Left hindlimb (tissue), 1 donor: ENCODE data around the gene NMD3.
"Not testable (repeated sequence)": the region's sequence is repeated elsewhere in the genome, so short reads cannot be mapped to it uniquely, and the experiment has no call there.

Experiments
- DNase-seq: peaks from one replicate; pipeline ENCODE4 v3.0.0-alpha.2; 2018

NMD3 gene

DNA sequence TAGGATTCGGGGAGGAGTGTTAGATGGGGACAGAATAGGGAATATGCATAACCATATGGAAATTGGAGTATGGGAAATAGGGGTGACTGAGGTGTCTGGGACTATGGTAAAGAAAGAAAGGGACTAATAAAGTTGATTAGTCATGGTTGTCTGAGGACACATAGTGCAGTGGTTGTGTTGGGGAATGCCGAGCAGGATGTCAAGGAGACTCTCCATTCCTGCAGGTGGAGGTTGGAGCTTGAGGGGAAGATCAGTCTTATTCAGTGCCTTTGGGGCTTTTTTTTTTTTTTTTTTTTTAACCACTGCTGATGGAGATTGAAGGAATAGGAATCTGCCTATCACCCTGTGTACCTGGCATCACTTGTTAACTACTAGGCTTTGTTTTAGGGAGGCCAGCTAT, 10.8 kb downstream of the NMD3 start:
- DNase-seq, result no peak

DNA sequence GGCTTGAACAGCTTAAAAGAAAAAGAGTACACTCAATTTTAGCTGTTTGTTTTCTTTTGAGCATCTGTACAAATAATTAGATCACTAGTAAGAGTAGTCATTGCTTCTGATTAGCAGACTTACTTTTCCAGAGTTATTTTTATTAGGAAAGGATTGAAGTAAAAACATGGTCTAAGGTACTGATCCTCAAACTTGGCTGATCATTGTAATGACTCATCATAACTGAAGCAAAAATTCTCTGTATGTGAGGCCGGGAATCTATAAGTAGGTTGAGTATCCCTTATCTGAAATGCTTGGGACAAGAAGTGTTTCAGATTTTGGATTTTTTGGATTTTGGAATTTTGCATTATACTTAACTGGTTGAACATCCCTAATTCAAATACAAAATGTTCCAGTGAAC, 12.4 kb downstream of the NMD3 start:
- no peak for DNase-seq

- DNase-seq, result no peak
These were observed 15.1 kb downstream of the NMD3 start for GRCh38 chr3:161236240-161236639.

- no peak for DNase-seq
These were observed 18.6 kb downstream of the NMD3 start for GRCh38 chr3:161239700-161240099.

- no peak for DNase-seq
These were observed 23.4 kb downstream of the NMD3 start for GRCh38 chr3:161244538-161244937.

DNA sequence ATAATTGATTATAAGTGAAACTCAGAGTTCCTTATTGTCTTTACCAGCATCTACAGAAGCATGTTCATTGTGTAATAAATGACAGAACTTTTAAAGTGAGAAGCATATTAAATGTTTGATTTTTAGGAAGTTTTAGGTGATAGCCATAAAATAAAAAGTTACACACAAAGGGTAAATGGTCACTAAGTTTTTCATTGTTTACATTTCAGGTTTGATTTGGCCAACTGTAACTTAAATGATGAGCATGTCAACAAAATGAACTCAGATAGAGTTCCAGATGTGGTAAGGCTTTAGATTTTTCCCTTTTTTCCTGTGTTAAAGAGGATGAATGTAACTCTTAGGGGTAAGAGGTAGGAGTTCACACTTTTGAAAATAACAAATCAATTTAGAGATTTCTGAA, 25.9 kb downstream of the NMD3 start:
- DNase-seq, result no peak

DNA sequence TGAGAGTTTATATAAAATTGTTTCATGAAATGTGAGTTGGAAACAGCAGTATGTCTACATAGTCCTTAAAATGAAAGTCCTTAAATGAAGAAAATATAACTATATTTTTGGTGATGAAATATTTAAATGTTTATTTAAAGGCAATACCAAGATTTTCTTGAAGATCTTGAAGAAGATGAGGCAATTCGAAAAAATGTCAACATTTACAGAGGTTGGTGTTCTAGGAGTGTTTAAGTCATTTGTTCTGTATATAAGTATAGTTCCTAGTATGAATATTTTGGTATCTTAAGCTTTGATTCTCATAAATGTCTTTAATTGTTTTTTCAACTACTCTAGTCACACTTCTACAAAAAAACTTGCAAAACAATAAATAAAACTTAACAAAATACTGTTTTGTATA, 29.0 kb downstream of the NMD3 start:
- DNase-seq, result no peak

GRCh38 chr3:161251716-161252115, 30.6 kb downstream of the NMD3 start:
- no peak for DNase-seq

DNA sequence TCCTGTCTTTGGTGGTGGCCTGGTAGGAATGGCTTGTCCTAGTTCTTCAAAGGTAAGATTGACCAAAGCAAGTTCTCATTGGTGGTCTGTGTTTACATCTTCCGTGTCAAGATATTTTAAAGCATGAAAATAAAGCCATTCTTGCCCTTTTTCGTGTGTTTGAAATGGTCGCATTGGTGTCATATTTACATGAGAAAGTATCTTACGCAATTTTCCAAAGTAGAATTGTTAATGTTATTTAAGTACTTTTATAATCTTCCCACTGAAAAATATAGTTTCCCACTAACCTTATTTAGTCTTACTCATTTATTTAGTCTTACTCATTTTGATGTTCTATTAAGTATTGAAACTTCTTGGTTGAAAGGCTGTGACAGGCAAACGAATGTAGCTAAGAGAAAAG, 31.0 kb downstream of the NMD3 start:
- DNase-seq, result no peak

GRCh38 chr3:161253711-161254110, 32.6 kb downstream of the NMD3 start:
- DNase-seq, result no peak

DNA sequence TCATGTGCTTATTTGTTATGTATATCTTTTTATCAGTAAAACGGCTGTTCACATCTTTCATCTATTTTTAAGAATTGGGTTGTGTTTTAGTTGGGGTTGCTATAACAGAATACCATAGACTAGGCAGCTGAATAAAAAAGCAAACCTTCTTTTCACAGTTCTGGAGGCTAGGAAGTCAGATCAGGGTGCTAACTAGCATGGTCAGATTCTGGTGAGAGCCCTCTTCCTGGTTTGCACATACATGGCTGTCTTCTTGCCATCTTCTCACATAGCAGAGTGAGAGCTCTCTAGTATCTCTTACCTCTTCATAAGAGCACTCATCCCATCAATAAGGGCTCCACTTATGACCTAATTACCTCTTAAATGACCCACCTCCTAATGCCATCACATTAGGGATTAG, 33.8 kb downstream of the NMD3 start:
- DNase-seq, result no peak

DNA sequence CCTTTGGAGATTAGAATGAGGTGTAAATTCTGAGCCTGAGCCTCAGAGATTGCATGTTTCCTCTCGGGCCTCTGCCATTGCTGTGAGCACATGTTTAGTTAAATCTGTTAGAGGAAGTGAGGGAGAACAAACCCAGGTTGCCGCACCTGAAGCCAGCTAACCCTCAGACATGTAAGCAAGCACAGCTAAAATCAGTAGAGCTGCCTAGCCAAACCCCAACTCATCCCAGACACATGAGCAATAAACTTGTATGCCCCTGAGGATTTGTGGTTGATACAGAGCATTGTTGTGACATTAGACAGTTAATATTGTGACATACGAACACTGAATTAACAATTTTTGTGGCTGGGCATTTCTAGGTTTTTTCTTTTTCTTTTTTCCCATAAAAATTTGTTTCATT, 41.9 kb downstream of the NMD3 start:
- no peak for DNase-seq

GRCh38 chr3:161264852-161265251, 43.7 kb downstream of the NMD3 start:
- DNase-seq, result no peak

- DNase-seq, result no peak
These were observed 44.9 kb downstream of the NMD3 start for GRCh38 chr3:161265916-161266571.

DNA sequence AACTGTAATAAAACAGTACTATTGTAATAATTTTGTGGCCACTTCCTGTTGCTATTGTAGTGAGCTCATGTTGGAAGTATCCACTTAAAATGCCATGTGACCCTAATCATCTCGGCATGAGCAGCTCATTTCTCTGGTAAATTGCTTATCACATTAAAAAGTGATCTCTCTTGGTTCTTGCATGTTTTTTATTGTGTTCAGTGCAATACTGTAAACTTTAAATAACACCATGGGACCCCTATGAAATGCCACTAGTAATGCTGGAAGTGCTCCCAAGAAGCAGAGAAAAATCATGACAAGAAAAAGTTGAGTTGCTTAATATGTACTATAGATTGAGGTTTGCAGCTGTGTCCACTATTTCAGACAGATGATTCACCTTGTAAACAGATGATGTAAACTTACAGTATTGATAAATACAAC, 45.6 kb downstream of the NMD3 start:
- DNase-seq, result no peak

GRCh38 chr3:161267646-161268045, 46.5 kb downstream of the NMD3 start:
- DNase-seq, result no peak

DNA sequence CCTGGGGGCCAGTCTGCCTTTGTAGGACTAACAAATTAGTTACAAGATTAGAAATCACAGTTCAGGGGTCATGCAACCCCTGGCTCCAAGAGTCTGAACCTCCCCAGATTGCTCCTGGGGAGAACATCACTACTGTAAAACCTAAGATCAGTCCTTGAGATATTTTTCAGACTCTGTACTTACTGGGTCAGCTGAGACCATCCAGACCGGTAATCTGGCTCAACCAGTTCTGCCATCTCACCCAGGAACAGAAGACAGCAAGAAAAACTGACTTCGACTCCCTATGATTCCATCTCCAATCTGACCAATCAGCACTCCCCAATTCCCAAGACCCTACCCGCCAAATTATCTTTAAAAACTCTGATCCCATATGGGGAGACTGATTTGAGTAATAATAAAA, 47.5 kb downstream of the NMD3 start:
- no peak for DNase-seq

DNA sequence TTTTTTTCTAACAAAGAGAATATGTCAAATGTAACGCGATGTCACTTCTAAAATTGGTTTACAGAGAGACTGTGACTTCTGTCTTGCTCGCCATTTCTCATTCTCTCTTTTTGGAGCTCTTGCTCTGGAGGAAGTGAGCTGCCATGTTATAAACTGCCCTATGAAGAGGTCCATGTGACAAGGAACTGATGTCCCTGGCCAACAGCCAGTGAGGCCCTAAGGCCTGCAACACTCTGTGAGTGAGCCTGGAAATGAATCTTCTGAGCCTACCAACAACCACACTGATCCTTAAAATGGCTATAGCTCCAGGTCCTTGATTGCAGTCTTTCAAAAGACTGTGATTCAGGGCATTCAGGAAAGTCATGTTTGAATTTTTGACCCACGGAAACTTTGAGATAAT, 49.9 kb downstream of the NMD3 start:
- DNase-seq, result no peak

DNA sequence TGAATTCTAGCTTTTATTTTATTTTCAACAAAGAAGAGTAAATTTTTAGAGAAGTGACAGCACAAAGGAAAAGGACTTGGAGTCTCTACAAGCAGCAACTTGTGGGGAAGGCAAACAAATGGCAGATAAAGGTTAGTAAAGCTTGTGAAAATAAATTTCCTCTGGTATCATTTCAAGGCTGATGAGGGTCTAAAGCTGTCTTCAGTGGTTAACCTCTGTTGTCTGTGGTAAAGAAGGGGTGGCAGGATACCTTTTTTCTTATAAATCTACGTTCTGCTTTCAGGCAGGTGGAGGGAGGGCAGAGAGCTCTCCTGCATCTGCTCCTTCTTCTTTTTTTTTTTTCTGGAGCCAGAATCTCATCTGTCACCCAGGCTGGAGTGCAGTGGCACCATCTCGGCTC, 50.5 kb downstream of the NMD3 start:
- DNase-seq, result no peak

DNA sequence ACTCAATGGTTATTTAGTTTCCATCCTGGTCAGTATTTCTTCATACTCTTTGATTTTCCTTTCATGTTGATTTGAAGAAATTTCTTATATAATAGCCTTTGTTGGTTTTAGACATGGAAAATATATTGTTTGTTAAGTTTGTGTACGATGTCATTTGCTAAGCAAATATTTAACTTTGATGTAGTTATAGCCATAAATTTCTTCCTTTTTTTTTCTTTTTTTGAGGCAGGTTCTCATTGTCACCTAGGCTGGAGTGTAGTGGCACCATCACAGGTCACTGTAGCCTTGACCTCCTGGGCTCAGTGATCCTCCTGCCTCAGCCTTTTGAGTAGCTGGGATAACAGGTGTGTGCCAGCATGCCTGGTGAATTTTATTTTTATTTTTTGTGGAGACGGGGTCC, 51.4 kb downstream of the NMD3 start:
- DNase-seq, result no peak

DNA sequence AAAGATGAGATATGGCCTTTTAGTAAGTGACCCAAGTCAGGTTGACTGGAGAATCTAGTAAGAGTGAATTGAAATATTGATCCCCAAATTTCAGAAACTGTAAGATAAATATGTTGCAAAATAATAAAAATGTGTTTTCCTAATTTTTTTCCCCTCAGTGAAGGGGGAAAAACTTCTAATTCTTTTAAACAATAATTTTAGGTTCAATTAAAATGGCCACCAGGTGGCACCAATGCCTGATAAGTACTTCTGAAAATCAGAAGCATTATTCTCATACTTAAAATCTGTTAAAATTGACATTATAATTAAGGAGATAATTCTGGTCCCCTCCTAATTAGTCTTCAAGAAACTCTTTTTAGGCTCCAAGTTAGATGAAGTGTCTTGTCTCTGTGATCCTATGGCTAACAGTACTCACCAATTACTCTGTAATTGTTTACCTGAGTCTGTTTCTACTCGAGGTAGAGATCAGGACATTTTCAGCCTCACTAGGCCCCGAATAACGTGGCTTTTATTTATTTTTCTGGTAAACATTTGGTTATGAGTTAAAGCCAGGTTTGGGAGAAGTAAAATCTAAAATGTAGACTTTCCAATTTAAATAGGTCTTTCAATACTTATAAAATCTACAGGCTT, 52.6 kb downstream of the NMD3 start:
- no peak for DNase-seq

DNA sequence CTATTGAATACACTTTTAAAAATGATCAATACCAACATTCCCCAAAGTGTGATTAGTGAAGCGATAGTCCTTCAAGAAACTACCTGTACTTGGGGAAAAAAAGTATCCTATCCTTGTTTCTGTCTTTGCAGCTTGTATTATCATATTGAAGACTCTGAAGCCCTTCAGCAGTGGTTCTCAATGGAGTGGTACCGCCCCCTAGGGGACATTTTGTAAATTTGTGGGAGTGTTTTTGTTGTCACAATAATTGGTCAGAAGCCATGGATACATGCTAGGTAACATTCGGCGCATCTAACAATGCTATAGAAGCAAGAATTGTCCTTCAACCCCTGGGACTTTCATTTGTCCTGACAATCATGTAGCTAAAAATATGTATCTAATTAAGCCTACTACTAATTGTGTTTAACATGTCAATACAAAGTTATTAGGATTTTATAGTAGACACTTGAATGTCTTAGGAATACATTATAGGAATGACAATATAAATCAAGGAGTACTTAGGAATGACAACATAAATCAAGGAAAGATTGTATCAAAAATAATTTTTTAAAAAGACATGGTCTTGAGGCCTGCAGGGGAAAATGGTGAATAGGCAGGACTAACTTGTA, 53.7 kb downstream of the NMD3 start:
- DNase-seq, result no peak

DNA sequence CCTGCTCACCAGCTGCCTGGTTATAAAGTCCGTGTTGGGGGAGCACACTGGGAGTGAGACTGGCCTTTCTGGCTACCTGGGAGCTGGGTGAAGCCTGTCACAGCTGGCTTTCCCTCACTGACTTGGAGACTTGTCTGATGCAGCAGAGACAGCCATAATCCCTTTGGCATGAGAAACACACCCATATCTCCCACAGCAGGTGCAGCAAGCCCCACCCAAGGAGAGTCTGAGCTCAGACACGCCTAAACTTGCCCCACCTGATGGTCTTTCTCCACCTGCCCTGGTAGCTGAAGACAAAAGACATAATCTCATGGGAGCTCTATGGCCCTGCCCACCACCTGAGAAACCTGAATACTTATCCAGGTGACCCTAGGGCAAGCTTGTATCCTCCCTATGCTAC, 54.8 kb downstream of the NMD3 start:
- no peak for DNase-seq

- DNase-seq, result not testable (repeated sequence)
These were observed 61.3 kb downstream of the NMD3 start for GRCh38 chr3:161282387-161282786.

DNA sequence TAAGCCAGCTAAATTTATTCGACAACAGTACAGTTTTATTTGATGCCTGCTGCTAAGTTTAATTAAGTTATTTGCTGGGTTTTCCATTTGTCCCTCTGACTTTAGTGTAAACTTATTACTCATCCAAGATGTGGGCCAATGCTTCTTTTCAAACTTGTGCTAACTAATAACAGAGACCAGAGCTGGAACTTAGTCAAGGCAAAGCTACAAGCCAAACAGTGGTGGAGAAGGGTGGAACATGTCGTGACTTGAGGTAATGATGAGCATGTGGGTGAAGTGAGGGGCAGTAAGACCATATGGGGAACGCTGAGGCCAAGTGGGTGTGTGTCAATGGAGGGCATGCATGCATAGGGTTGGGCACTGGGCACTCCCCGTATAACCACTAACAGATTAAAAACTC, 63.9 kb downstream of the NMD3 start:
- no peak for DNase-seq
